ENCODE results near the gene TXNDC11.
A peak's percentile ranks its signal among the peaks of the same experiment; 100 is the strongest.

Gene TXNDC11

DNA sequence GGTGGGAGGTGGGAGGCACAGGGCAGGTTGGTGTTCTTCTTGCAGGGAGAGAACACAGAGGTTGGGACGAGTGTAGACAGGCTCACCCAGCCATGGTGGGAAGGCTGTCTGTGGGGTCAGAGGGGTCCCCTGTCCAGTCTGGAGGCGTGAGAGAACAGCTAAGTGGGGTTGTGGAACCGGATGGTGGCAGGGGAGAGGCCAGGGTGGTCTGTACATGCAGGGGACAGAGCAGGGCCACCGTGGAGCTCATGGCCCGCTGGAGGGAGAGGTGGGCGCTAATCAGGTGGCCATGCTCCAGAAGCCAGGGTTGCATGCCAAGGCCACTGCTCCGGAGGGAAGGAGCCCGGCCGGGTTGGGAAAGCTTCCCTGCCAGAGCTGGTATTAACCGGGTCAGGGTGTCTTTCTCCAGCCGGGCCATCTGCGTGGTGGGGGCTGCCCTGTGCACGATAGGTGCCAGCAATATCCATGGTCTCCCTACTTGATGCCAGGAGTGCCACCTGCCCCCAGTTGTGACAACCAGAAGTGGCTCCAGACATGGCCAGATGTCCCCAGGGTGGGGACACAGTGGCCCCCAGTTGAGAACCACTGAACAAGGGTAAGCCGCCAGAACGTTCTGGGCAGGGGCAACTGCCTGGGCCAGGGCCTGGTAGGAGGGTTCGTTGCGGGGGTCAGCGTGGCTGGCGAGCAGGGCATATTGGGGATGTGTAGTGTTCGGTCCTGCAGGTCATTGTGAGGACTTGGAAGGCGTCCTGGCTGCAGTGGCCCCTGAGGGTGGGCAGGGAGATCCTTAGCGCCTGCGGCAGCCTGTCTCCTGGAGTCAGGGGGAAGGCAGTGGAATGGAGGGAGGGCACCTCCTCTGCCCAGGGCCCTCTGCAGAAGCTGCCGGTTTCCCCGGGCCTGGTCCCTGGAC lies 69.3 kb downstream of the TXNDC11 start:
- no peak for DNase-seq (ENCODE audit: low spot score)

DNA sequence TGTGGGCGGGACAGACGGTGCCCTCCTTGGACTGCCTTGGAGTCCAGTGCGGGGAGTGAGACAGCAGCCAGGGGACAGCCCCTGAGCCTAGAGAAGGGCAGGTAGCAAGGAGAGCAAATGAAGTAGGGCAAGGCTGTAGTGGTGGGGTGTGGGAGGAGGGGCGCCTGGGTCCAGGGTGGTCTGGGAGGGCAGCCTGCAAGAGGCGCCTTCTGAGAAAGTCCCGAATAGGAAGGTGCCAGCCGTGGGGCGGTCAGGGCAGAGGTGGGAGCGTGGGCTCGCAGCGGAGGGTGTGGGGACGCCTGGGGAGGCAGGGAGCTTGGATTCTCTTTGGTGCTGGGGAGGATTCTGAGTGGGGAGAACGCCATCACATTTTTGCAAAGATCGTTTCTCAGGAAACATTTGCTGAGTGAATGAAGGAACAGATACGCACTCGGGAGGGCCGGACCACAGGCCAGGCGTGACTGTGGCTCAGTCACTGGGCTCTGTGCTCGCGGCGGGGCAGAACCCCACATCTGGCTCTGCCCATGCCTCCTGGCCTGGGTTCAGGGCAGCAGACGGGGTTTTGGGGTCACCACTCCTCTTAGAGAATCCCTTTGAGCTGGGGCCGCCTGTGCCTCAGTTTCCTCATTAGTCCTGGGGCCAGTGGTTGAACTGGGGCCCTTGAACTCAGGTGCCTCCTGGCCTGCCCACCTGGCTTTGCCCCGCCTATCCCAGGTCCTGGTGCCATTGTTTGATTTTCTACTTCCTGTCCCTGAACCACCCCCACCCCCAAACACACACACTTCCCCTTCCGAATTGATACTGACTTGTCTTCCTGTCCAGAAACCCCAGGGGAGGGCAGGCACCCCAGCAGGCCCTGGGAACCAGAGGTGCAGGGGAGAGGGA lies 70.2 kb downstream of the TXNDC11 start:
- DNase-seq (ENCODE audit: low spot score): no peak

DNA sequence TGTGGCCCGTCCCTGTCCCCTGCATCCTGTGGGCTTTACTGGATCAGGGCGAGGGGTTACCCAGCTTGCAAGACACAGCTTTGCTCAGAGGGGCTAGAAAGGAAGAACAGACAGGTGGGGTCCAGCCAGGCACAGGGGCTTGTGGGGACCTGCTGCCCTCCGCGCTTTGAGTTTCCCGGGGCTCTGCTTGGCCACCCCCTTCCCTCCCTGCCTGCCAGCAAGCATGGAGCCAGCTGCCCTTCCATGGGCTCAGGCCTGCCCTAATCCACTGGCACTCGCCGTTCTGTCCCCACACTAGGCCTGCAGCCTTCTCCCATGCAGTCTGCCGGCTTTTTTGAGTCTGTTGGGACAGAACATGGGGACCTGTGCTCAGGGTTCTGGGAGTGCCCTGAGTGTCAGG lies 71.0 kb downstream of the TXNDC11 start:
- no peak for DNase-seq (ENCODE audit: low spot score)

DNA sequence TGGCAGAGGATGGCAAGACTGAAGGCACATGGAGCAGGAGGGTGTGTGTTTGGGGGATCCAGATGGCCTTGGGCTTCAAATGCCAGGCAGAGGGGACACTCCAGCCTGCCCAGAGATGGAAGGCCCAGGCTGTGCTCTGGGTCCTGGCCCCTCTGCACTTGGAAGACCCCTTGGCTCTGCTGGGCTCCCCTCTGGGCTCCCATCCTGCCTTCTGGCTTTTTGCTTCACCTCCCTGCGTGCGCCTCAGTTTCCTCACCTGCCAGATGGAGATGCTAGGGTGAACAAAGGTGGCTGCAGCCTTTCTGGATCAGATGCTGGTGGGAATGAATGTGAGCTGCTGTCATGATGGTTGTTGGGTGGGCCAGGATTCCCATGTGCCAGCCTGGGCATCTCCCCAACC lies 71.4 kb downstream of the TXNDC11 start:
- no peak for DNase-seq (ENCODE audit: low spot score)

DNA sequence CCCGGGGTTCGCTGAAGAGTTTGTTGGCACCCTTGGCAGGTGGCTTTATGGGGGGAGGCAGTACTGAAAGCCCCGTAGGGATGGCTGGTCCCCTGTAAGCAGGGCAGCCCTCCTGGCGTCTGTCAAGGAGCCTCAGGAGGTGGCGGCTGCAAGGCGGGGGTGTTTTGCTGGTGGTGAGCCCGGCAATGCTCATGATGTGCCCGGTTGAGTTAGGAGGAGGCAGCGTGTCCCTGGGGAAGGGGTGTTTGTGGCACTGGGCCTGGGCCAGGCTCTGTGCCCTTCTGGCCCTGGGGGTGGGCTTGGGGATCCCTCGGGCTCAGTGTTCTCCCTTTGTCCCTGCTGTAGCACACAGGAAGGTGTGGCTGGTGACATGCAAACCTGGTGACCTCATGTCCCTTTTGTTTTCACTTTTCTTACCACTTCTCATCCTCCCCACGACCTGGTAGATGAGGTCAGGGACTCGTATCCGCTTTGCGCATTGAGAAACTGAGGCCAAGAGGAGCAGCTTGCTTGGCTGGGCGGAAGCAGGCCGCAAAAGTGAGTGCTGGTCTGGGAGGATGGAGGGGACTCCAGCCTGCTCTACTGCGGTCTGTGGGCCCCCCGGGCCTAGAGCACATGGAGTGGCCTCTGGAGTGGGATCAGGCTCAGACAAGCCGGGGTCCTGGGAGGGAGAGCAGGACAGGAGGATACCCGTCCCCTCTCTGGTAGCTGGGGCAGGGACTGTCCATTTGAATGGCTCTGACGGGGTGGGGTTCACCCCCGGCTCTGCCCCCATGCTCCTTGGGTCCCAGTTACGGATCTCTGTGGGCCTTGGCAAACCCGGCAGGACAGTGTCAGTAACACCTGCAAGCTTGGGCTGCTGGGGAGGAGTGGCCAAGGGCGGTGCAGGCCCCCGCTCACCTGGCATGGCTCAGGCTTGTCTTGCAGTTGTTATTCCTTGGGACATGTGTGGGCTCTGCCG lies 72.2 kb downstream of the TXNDC11 start:
- no peak for DNase-seq (ENCODE audit: low spot score)

DNA sequence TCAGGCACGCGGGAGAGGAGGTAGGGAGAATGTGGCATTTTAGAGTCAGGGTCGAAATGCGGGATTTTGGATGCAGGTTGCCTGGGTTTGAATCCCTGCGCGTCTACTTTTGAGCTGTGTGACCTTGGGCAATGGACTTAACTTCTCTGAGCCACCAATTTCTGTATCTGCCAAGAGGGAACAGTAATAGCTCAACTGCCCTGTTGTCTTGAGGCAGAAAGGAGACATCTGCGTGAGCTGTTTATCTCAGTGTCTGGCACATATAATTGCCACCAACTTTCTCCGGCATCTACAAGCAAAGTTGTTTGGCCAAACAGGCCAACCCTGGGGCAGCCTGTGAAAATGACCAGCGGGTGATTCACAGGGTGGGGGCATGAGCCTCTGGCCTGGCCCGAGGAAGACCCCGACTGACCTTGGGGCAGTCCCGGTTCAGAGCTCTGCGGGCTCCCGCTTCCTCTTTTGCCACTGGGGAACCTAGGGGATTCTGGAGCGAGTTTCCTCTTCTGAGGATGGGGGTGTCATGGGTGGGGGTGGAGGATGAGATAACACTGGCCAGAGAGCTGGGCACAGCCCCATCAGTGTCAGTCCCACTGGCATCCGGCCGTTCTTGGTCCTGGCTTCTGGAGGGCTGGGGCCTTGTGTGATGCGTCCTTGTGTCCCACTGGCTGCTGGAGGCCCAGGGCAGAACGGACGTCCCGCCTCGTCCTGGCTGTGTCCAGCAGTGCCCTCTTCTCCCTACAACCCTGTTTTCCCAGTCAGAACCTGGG lies 73.1 kb downstream of the TXNDC11 start:
- DNase-seq (ENCODE audit: low spot score): peak; percentile 60

DNA sequence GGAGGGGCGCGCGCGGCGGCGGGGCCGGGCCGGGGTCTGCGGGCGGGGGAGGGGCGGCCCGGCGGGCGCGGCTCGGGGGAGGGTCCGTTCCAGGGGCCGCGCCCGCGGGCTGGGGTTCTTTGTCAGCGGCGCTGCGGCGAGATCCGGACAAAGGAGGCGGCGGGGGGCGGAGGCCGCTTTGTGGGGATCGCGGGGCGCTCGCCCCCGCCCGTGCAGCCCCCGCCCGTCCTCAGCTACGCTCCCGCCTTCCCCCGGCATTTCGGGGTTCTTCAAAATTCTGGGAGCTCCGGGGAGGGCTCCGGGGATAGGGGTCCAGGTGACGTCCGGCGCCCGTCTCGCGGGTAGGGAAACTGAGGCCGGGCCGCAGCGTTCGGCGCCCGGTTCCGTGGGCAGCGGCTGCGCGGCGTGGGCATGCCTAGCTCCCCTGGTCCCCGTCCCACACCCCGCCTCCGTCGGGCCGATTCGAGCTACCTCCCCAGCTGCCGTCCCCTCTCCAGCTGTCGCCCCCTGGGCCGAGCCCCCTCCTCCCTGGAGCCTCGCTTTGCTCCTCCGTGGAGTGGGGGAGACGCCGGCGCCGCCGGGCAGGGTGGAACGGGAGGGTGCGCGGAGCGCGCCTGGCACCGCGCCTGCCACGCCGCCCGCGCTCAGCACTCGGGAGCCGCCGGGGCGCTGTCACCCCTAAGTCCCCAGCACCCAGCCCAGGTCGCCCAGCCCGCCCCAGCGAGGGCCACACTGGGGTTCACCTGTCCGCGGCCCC lies 73.9 kb downstream of the TXNDC11 start:
- no peak for DNase-seq (ENCODE audit: low spot score)

DNA sequence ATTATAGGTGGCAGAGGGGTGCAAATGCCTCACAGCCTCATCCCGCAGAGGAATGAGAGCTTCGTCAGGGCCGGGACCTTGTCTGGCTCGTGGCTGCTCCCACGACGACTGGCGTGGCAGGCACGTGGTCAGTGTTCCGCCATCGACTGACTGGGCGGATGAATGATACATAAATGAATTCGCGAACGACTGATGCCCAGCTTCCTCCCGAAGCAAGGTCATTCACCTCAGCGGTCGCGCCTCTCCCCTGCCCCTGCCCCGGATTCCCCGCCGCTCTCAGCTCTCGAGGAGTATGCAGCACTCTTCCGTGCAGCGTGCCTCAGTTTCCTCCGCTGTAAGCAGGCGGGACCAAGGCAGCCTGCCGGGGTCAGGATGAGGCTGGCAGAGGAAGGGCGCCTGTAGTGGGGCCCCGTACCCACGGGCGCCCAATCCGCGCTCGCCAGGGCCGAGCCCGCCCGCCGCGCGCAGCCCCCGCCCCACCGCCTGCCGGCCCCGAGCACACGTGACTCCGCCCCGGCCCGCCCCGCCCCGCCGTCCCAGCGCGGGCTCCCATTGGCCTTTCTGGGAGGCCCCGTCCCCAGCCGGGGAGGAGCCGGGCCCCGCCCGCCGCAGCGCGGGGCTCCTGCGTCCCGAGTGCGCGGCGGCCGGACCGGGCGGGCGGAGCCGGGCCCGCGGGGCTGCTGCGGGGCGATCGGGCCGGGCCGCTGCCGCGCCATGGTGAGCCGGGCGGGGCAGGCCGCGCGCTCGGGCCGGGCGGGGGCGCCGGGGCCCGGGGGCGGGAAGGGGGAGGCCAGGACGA lies 74.6 kb downstream of the TXNDC11 start, which contains the start of gene SNN:
TSS of gene SNN (plus strand) at position 632 of the 799 bp plus-strand sequence. CDS start 7,605 bp downstream, outside the sequence.
- peak; percentile 79 for DNase-seq (ENCODE audit: low spot score)

DNA sequence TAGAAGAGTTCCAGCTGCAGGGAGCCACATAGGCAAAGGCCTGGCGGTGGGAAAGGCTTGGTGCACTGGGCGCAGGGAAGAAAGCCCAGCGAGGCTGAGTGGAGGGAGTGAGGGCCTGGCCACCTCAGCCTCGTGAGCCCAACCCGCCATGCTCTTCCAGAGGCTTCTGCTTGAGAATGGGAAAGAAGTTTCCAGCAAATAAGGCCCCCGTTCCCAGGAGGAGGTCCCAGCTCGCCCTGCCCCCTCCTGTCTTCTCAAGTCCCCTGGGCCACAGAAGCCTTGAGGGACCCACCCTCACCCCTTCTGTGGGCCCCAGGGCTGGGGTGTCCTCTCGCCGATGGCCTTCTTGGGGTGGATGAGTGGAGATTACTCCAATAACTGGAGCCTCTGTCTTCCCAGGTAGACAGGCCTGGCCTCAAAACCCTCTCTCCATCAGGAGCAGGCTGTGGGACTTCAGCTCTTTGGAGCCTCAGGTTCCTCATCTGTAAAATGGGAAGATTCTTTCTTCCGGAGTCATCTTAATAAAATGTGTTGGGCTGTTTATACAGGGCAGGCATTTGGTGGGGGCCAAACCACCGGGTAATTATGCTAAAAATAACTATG lies 75.3 kb downstream of the TXNDC11 start:
- no peak for DNase-seq (ENCODE audit: low spot score)

DNA sequence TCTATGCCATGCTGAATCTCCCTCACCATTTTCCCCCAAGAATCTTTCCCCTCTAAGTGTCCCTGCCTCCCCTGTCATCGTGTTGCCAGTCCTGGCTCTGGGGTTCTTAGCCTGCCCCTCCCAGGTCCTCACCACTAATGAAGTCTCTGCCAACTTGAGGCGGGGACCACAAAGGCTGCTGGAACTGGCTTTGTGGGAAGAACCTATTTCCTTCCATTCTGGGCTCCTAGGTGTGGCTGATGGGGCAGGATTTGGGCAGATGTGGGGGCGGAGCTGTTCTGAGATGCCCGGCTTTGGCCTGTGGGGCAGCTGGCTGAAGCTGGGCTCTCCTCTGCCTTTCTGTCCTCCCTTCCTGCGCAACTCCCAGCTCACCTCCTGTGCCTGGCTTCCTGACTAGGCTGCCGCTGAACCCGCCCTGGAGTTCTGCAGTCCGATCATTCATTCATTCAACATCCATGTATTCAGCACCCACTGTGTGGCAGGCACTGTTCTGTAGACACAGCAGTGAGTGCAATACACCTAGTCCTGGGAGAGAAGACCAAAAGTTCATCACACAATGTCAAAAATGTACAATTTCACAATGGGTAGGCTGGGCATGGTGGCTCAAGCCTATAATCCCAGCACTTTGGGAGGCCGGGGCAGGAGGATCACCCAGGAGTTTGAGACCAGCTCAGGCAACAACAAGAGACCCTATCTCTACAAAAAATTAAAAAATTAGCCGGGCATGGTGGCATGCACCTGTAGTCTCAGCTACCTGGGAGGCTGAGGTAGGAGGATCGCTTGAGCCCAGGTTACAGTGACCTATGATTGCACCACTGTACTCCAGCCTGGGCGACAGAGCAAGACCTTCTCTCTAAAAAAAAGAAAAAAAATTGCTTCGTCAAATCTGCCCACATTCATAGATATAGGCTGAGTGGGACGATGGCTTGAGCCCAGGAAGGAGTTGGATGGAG lies 76.3 kb downstream of the TXNDC11 start:
- no peak for DNase-seq (ENCODE audit: low spot score)

DNA sequence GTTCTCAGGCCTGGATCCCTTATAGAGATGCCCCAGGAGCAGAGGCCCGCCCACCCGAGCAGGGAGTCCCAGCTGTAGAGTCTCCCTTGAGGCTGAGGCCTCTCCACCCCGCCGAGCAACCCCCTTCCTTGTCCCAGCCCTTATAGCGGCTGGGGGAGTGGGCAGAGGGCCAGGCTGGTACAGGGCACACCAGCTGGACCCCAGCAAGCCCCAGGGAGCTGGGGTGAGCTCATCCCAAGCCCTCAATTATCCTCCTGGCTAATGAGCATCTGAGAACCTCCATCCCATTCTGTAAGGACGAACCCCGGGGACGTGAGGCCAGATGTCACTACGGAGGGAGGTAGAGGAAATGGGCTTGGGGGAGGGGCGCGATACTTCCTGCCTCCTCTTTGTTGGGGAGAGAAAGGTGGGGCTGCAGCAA lies 77.6 kb downstream of the TXNDC11 start:
- DNase-seq (ENCODE audit: low spot score): no peak

DNA sequence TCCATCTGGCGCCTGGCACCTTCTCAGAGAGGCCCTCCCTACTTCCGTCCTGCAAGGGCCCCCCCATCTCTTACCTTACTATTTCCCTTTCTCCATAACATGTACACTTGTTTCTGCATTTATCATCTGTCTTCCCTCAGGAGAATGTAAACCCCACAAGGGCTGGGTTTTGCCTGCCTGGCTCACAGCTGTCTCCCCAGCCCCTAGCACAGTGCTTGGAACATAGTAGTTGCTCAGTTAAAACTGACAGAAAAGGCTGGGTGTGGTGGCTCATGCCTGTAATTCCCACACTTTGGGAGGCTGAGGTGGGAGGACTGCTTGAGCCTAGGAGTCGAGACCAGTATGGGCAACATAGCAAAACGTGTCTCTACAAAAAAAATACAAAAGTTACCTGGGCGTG lies 80.1 kb downstream of the TXNDC11 start:
- DNase-seq (ENCODE audit: low spot score): no peak

DNA sequence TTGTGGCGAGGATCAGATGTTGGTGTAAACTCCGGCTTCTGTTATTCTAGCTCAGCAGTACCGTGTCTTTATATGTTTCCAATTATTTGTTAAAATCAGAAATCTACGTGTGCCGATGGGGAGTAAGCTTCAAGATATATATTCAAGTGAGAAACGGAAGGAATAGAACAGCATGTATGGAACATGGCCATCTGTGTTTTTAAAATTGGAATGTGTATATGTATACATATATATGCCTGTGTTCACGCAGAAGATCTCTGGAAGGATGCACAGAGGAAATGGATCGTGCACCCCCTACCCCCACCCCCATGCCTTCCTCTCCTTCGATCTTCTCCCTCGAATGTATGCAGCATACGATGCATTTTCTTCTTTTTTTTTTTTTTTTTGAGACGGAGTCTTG lies 82.1 kb downstream of the TXNDC11 start:
- DNase-seq (ENCODE audit: low spot score): no peak

DNA sequence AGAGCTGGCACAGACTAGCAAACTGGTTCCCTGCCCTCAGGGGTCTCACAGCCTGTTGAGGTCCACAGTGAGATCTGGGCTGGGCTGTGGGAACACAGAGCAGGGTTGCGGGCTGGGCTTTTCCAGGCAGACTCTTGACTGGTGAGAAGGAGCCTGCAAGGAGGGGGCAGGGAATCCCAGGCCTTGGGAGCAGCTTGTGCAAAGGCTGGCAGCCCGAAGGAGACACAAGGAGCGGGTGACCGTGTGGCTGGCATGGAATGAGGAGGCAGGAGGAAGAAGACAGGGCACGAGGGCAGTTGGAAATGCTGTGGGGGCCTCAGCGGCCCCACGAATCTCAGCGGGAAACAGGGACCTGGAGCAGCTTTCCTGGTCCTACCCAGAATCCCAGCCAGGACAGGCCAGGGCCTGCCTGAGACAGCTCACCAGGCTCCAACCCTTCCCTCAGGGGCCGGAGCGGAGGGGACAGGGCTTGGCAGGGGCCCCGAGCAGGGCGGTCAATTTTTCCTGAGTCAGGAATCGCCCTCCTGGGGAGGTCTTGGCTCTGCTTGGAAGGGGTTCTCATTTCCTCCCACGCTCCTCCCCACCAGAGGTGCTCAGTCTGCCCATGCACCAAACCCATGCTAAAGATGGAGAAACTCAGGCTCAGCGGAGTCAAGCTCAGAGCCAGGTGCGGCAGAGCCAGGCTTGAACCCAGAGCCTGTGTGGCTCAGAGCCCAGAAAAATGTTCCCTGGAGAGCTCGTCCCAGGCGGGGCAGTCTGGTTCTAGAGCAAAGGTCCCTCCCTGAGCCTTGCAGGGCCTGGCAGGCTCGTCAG lies 83.6 kb downstream of the TXNDC11 start:
- DNase-seq (ENCODE audit: low spot score): no peak

DNA sequence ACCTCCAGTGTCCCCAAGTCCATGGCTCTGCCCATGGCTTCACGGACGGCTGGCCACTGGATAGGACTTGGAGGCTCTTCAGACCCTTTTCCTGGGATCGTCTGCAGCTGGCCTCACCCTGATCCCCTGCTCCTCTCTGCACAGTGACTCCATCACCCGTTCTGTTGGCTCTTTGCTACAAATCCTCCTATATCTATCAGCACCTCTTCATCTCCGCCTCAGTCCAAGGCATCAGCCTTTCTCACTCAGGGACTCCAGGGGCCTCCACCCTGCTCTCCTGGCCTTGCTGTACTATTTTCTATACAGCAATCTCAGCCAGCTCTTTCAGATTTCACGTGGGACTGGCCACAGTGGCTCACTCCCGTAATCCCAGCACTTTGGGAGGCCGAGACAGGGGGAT lies 85.1 kb downstream of the TXNDC11 start:
- DNase-seq (ENCODE audit: low spot score): no peak

DNA sequence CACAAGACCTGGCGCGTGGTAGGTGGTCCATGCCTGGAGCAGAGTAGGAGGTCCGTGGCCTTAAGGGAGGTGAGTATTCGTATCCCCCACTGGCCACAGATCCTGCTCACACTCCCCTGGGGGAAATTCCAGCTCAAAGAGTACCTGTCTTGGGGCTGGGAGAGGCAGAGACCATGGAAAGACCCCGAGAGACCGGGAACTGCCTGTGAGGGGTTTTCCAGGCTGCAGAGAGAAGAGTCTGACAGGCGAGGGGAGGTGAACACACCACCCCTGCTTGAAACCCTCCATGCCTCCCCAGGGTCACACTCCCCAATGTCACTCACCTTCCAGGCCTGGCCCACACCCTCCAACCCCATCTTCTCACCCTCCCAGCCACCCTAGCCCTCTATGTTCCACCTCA lies 87.0 kb downstream of the TXNDC11 start:
- no peak for DNase-seq (ENCODE audit: low spot score)

DNA sequence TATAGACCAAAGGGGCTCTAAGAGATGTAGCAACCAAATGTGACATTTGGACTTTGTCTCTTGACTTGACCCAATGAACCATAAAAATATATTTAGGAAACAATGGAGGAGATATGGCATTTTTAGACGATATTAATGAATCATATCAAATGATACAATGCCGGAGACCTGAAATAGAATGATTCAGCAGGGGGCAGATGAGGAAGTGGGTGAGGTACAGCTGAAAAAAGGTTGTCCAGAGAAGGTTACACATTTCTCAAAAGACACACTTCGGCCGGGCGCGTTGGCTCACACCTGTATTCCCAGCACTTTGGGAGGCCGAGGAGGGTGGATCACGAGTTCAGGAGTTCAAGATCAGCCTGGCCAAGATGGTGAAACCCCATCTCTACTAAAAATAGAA lies 90.9 kb downstream of the TXNDC11 start:
- no peak for DNase-seq (ENCODE audit: low spot score)

All from pons (tissue), 1 donor.